Measurements from ENCODE around the gene ABLIM3.

DNA sequence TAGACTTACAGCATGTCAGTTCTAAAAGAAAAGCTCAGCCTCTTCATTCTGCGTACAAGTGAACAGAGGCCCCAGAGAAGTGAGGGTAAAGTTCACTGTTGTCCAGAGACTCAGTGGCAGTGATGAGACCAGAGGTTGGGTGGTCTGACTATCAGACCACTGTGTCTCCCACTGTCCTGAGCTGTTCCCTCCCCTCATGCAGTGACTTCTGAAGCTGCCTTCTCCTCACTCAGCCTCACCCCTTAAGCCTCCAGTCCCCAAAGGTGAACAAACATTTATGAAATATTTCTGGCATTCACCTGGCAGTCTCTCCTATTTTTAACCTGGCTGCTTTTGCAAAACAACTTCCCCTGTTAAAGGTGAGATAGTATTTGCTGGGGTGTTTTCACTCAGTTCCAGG lies 54.7 kb downstream of the ABLIM3 start:
- TF ChIP-seq, protein P1, sequence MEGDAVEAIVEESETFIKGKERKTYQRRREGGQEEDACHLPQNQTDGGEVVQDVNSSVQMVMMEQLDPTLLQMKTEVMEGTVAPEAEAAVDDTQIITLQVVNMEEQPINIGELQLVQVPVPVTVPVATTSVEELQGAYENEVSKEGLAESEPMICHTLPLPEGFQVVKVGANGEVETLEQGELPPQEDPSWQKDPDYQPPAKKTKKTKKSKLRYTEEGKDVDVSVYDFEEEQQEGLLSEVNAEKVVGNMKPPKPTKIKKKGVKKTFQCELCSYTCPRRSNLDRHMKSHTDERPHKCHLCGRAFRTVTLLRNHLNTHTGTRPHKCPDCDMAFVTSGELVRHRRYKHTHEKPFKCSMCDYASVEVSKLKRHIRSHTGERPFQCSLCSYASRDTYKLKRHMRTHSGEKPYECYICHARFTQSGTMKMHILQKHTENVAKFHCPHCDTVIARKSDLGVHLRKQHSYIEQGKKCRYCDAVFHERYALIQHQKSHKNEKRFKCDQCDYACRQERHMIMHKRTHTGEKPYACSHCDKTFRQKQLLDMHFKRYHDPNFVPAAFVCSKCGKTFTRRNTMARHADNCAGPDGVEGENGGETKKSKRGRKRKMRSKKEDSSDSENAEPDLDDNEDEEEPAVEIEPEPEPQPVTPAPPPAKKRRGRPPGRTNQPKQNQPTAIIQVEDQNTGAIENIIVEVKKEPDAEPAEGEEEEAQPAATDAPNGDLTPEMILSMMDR (IDR thresholded peaks at IDR 0.05; ENCODE audit: insufficient read depth, low read length, poor library complexity, severe bottlenecking), result no peak
- TF ChIP-seq EZH2phosphoT487 (conservative IDR thresholded peaks at IDR 0.05; ENCODE audit: low read length), result no peak

Data from SU-DHL-6 (cell line).